Measurements from ENCODE around the gene PLPPR3. TPM values are rescaled to one million over a fixed set of nuclear protein-coding genes. Genes with fewer than 3 reads are reported as not detected.
A peak's percentile ranks its signal among the peaks of the same experiment; 100 is the strongest.

The PLPPR3 gene
- total RNA-seq, 1 donor from 2014 or later, result not detected

DNA sequence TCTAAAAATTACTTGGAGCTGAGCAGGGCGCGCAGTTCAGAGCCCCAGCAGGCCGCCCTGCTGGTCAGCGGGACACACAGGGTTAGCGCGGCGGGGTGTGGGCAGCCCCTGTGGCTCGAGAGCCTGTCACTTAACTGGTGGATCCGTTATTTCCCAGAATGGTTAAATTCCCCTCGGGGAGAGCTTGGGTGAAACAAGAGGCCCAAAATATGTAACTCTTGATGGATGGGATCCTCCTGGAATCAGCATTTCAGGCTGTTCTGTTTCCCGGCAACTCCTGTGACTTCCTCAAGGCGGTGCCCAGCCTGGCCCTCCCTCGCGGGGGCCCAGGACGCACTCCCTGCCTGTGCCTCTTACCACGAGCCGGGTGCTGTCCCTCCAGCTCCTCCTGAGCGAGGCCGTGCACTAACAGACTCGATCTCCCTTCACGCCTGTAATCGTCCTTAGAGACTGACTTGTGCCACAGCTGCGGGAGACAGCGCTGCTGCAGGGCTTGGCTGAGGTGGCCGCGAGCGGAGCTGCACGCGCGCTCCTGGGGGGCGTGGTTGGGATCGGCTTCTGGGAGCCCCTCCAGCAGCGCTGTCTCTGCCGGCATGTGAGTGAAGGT lies 14.8 kb downstream of the PLPPR3 start:
- peaks cover 72% of the 10 kb centered on the region for H3K36me3 Mint-ChIP-seq (ENCODE audit: low read depth)
- no peaks in the 10 kb centered on the region for H3K9me3 Mint-ChIP-seq
- no peak overlapping the region for H3K27ac Mint-ChIP-seq
- H3K4me1 Mint-ChIP-seq (ENCODE audit: low read depth), result peaks cover 2% of the 10 kb centered on the region
- no peak for DNase-seq (ENCODE audit: low spot score)
- H3K27me3 Mint-ChIP-seq (ENCODE audit: low read depth), result no peaks in the 10 kb centered on the region
- intact Hi-C loops (cut with micrococcal nuclease), result no loop called here
- H3K4me3 Mint-ChIP-seq (ENCODE audit: low read depth), result no peak overlapping the region

DNA sequence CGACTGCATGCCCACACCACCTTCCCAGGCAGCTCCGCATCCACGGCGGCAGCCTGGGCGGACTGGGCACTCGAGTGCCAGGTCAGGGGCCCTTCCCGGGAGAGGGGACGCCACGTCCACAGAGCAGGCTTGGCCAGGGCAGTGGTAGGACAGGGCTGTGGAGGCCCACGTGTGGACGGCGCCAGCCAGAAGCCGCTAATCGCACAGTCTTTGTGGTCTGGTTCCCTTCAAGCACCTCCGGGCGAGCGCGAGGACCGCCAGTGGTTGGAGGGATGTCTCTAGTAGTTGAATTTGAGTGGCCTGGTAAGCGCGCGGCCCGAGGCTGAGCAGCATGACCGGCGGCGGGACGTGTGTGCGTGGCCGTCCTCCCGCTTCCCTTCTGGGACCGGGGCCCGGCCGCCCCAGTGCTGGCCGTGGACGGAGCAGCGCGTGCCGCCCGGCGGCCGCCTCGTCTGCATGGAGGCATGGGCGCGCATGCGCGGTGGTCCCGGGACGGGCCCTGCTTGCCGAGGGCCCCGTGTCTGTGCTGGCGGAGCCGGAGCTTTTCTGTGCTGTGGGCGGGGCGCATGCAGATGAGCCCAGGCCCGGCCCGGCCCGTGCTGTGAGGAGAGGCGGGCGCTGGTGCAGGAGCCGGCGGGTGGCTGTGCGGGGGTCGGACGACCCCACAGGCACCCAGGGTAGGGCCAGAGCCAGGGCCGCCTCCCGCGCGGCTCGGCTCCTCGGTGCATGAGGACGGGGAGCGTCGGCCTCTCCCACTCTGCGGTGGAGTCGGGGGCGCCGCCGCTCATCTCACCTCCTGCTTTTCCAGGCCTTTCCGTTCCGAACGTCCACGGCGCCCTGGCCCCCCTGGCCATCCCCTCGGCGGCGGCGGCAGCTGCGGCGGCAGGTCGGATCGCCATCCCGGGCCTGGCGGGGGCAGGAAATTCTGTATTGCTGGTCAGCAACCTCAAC lies 15.9 kb downstream of the PLPPR3 start:
- intact Hi-C loops (cut with micrococcal nuclease), result no loop called here

DNA sequence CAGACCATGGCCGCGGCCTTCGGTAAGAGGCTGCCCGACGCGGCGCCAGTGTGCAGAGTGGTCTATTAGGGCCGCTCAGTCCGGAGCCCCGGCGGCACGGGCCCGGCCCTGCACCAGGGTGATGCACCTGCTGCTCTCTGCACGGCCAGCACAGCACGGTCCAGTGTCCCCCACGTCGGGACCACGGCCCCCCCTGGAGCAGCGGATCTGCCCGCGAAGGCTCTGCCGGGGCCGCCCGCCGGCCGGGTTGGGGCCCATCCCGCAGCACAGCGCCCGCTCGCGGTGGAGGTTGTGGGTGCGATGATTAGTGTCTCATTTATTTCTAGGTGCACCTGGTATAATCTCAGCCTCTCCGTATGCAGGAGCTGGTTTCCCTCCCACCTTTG lies 16.6 kb downstream of the PLPPR3 start:
- H3K4me3 Mint-ChIP-seq (ENCODE audit: low read depth), result no peak overlapping the region
- H3K27ac Mint-ChIP-seq, result no peak overlapping the region
- no peaks in the 10 kb centered on the region for H3K27me3 Mint-ChIP-seq (ENCODE audit: low read depth)
- peaks cover 9% of the 10 kb centered on the region for H3K4me1 Mint-ChIP-seq (ENCODE audit: low read depth)
- no peak for DNase-seq (ENCODE audit: low spot score)
- intact Hi-C loops (cut with micrococcal nuclease), result no loop called here
- H3K36me3 Mint-ChIP-seq (ENCODE audit: low read depth), result peaks cover 73% of the 10 kb centered on the region
- no peaks in the 10 kb centered on the region for H3K9me3 Mint-ChIP-seq

More for the DNA sequence above, 15.9 kb downstream of the PLPPR3 start:
- no peak for DNase-seq (ENCODE audit: low spot score)
- no peaks in the 10 kb centered on the region for H3K9me3 Mint-ChIP-seq
- H3K36me3 Mint-ChIP-seq (ENCODE audit: low read depth), result peaks cover 73% of the 10 kb centered on the region
- H3K27ac Mint-ChIP-seq, result no peak overlapping the region
- peaks cover 3% of the 10 kb centered on the region for H3K4me1 Mint-ChIP-seq (ENCODE audit: low read depth)
- no peaks in the 10 kb centered on the region for H3K27me3 Mint-ChIP-seq (ENCODE audit: low read depth)
- H3K4me3 Mint-ChIP-seq (ENCODE audit: low read depth), result no peak overlapping the region

DNA sequence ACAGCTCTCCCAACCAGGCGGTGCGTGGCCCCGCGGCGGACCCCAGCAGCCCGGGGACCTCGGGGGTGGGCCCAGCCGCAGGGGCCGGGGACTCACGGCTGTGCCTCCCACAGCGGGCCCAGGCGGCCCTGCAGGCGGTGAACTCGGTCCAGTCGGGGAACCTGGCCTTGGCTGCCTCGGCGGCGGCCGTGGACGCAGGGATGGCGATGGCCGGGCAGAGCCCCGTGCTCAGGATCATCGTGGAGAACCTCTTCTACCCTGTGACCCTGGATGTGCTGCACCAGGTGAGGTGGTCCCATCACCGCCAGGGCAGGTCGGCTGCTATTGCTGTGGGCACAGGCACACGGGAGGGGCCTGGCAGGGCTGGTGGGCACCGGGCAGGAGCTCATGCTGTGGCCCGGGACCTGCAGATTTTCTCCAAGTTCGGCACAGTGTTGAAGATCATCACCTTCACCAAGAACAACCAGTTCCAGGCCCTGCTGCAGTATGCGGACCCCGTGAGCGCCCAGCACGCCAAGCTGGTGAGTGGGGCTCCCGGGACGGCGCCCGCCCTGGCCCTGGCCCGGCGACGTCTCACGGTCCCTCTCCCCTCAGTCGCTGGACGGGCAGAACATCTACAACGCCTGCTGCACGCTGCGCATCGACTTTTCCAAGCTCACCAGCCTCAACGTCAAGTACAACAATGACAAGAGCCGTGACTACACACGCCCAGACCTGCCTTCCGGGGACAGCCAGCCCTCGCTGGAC lies 17.2 kb downstream of the PLPPR3 start:
- Mint-ChIP-seq H3K4me3 (ENCODE audit: low read depth) (no peak overlapping the region), H3K36me3 (ENCODE audit: low read depth) (peaks cover 73% of the 10 kb centered on the region), H3K27ac (no peak overlapping the region), H3K27me3 (ENCODE audit: low read depth) (no peaks in the 10 kb centered on the region), H3K9me3 (no peaks in the 10 kb centered on the region), H3K4me1 (ENCODE audit: low read depth) (peaks cover 15% of the 10 kb centered on the region)
- intact Hi-C loops (cut with micrococcal nuclease), result no loop called here
- no peak for DNase-seq (ENCODE audit: low spot score)

DNA sequence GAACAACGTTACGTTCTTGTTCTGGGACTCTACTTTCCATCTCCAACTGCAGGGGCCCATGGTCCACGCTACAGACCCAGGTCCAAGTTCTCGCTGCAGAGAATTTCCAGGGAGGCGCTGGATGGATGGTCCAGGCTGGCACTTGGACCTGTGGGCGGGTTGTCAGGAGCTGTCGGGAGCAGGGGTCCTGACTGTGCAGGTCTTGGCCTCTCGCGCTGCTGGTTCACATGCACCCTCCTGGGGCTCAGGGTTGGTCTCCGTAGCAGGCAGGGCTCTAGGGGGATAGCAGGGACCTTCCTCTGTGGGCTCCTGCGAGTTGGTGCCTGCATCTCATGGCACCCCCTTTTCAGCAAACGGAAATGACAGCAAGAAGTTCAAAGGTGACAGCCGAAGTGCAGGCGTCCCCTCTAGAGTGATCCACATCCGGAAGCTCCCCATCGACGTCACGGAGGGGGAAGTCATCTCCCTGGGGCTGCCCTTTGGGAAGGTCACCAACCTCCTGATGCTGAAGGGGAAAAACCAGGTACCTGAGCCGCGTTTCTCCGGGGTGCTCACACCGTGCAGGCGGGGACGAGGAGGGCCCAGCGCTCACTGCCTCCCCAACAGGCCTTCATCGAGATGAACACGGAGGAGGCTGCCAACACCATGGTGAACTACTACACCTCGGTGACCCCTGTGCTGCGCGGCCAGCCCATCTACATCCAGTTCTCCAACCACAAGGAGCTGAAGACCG lies 17.9 kb downstream of the PLPPR3 start:
- no peak for DNase-seq (ENCODE audit: low spot score)
- Mint-ChIP-seq H3K27ac (no peak overlapping the region), H3K36me3 (ENCODE audit: low read depth) (peaks cover 77% of the 10 kb centered on the region), H3K27me3 (ENCODE audit: low read depth) (no peaks in the 10 kb centered on the region), H3K9me3 (no peaks in the 10 kb centered on the region), H3K4me3 (ENCODE audit: low read depth) (no peak overlapping the region), H3K4me1 (ENCODE audit: low read depth) (peaks cover 20% of the 10 kb centered on the region)
- intact Hi-C loops (cut with micrococcal nuclease), result no loop called here

DNA sequence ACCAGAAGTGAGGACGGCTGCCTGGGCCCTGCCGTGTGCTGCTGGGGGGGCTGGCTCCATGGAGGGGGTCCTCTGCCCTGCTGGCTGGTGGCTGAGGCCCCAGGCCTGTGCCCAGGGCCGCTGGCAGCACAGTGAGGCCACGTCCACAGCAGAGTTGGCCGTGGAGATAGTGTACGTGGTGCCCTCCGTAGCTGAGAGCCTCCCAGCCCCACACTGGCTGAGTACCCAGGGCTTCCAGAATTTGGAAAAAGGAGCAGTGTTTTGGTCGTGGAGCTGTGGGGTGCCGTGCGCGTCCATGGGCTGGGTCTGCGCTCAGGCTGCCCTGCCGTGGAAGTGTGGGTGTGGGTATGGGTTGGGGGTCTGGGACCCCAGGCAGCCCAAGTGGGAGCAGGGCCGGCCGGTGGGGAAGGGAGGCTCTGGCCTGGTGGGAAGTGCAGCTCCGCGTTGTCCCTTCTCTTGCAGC lies 18.6 kb downstream of the PLPPR3 start:
- no peak overlapping the region for H3K27ac Mint-ChIP-seq
- no peak for DNase-seq (ENCODE audit: low spot score)
- no peak overlapping the region for H3K4me3 Mint-ChIP-seq (ENCODE audit: low read depth)
- H3K9me3 Mint-ChIP-seq, result no peaks in the 10 kb centered on the region
- intact Hi-C loops (cut with micrococcal nuclease), result no loop called here
- H3K36me3 Mint-ChIP-seq (ENCODE audit: low read depth), result peaks cover 83% of the 10 kb centered on the region
- no peaks in the 10 kb centered on the region for H3K27me3 Mint-ChIP-seq (ENCODE audit: low read depth)
- peaks cover 20% of the 10 kb centered on the region for H3K4me1 Mint-ChIP-seq (ENCODE audit: low read depth)

DNA sequence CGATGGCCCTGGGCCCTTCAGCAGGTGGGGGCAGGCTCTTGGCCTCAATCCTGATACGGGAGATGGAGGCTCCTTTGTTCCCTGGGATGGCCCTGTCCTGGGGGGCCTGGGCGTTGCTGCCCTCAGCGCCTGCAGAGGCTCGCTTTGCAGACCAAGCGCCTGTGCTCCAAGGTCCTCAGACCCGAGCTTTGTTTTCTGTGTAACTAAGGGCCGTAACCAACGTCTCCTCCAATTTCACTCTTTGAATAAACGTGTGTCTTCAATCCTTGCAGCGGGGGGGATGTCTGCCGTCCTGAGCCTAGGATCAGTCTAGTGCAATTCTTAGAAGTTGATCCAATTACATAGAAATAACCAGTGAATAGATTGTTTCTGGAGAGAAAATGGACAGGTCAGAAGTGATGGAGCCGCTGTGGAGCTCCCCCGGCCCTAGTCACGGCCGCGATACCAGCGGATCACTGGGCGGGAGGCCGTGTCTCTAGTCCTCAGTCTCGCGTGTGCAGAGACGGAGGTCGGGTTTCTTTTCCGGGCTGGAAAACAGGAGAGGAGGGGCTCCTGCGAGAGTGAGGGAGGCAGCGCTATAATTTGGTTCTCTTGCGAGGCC lies 19.2 kb downstream of the PLPPR3 start:
- no peak overlapping the region for H3K27ac Mint-ChIP-seq
- no peaks in the 10 kb centered on the region for H3K27me3 Mint-ChIP-seq (ENCODE audit: low read depth)
- no peak overlapping the region for H3K4me3 Mint-ChIP-seq (ENCODE audit: low read depth)

DNA sequence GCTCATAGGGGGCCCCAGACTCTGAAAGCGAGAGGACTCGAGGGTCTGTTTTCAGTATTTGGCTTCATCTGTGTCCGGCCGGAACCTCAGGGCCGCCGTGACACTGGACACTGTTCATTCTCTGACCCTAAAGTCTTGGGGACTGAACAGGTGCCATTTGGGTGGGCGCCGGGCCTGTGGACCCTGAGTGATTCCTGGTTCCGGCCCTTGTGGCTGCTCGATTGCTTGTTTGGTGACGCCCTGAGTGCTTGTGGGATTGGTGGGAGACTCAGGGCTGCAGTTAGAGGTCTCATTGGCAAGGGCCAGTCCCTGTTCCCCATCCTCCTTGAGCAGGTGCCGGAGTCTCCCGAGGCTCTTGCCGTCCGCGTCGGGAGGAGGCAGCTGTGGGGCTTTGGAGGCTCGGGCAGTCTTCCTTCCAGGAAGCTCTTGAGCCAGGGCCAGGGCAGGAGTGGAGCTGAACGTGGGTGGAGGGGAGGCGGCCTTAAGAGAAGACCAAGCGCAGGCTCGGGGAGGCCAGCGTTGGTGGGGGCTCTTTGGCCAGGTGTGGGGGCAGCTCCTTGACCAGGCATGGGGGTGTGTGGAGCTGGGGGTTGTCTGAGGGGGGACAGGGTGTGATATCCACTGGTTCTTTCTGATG lies 19.8 kb downstream of the PLPPR3 start:
- no peaks in the 10 kb centered on the region for H3K27me3 Mint-ChIP-seq (ENCODE audit: low read depth)
- no peak overlapping the region for H3K27ac Mint-ChIP-seq
- no peak for DNase-seq (ENCODE audit: low spot score)
- H3K4me3 Mint-ChIP-seq (ENCODE audit: low read depth), result peak overlapping the region; percentile 45
- intact Hi-C loops (cut with micrococcal nuclease), result no loop called here
- peaks cover 18% of the 10 kb centered on the region for H3K4me1 Mint-ChIP-seq (ENCODE audit: low read depth)
- H3K36me3 Mint-ChIP-seq (ENCODE audit: low read depth), result peaks cover 71% of the 10 kb centered on the region
- no peaks in the 10 kb centered on the region for H3K9me3 Mint-ChIP-seq

More for the DNA sequence above, 19.2 kb downstream of the PLPPR3 start:
- Mint-ChIP-seq H3K9me3 (no peaks in the 10 kb centered on the region), H3K36me3 (ENCODE audit: low read depth) (peaks cover 78% of the 10 kb centered on the region), H3K4me1 (ENCODE audit: low read depth) (peaks cover 18% of the 10 kb centered on the region)
- intact Hi-C loops (cut with micrococcal nuclease), result no loop called here
- no peak for DNase-seq (ENCODE audit: low spot score)

DNA sequence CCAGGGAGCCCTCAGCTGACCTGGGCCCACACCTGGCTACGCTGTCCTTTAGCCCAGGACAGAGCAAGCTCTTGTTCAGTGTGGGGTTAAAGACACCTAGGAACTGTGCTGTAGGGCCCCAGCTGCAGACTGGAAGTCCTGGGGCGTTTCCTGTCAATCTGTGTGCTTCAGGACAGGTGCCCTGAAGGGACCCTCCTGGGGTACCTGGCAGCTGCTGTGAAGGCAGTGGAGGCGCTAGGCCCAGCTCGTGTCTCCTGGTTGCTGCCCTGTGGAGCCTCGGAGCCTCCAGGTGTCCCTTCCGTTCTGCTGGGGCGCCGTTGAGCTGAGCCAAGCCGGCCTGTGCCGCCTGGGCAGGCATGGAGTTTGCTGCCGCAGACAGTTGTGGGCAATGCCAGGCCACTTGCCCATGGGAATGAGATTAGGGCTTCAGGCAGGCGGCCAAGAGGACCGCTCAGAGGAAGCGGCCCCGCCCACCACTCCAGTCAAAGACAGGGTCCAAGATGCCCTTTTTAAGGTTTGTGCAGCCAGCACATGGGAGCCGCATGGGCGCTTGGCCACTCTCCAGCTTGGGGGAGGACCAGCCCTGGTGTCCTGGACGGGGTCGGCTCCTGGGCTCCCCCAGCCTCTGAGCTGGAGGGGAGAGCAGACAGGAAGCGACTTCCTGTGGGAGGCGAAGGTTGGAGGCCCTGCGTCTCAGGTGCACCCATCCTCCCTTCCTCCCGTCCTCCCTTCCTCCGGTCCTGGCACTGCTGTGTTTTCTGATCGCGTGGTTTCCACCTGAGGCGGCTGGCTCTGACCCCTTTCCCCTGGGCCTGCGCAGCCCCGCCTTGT lies 20.5 kb downstream of the PLPPR3 start:
- Mint-ChIP-seq H3K4me3 (ENCODE audit: low read depth) (peak overlapping the region; percentile 60), H3K36me3 (ENCODE audit: low read depth) (peaks cover 66% of the 10 kb centered on the region), H3K4me1 (ENCODE audit: low read depth) (peaks cover 20% of the 10 kb centered on the region), H3K9me3 (no peaks in the 10 kb centered on the region), H3K27ac (no peak overlapping the region), H3K27me3 (ENCODE audit: low read depth) (no peaks in the 10 kb centered on the region)
- no peak for DNase-seq (ENCODE audit: low spot score)
- intact Hi-C loops (cut with micrococcal nuclease), result no loop called here

DNA sequence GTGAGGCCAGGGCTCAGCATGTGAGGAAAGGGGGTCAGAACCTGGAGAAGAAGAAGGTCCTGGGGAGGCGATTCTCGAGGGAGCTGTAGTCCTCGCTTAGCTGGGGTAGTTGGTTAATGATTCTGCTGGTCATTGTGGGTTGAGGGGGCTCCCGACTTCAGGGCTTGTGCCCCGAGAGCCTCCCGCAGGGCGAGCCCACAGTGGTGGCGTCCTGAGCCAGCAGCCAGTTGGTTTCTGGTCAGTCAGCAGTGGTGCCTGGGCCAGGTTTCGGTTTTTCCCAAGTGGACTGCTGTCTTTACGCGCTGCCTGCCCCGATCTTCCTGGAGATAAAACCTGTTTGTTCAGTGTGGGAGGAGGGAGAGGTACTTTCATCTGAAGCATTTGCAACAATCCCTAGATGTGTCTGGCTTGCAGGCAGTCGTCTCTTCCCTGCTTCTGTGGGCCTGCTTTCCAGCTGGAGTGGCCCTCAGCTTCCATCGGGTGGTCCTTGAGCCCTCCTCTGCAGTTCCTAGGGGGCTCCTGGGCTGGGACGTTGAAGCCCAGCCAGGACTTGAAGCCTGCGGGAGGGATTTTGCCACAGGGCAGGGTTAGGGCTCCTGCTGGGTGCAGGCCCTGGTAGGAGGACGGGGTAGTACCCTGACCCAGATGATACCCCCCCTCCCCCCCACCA lies 21.3 kb downstream of the PLPPR3 start:
- Mint-ChIP-seq H3K36me3 (ENCODE audit: low read depth) (peaks cover 63% of the 10 kb centered on the region), H3K4me1 (ENCODE audit: low read depth) (peaks cover 20% of the 10 kb centered on the region)
- intact Hi-C loops (cut with micrococcal nuclease), result no loop called here

More for the DNA sequence above, 21.3 kb downstream of the PLPPR3 start:
- no peaks in the 10 kb centered on the region for H3K27me3 Mint-ChIP-seq (ENCODE audit: low read depth)
- peak overlapping the region; percentile 86 for H3K4me3 Mint-ChIP-seq (ENCODE audit: low read depth)
- peak overlapping the region; percentile 51 for H3K27ac Mint-ChIP-seq
- no peak for DNase-seq (ENCODE audit: low spot score)
- no peaks in the 10 kb centered on the region for H3K9me3 Mint-ChIP-seq
